Activated CD4-positive, alpha-beta T cell treated with anti-CD3 and anti-CD28 coated beads for 36 hours (primary cell): ENCODE results near the gene GRIFIN. TPM values are rescaled to one million over a fixed set of nuclear protein-coding genes. Genes with fewer than 3 reads are reported as not detected.

ENCODE experiments used
- ATAC-seq: fragments of 200-7000 bp; cut with Tn5 transposase; one replicate; pipeline ENCODE4 v1.10.0; 2021; ENCODE audit warnings: mild to moderate bottlenecking, moderate library complexity
- CTCF ChIA-PET: fragments of 350-600 bp; sonication (Branson Sonifier 250); formaldehyde crosslinking; loops from one replicate; lab custom pipeline; 2021; ENCODE audit warnings: antibody characterized with exemption; lab: Charles Lee
- POLR2A ChIA-PET: fragments of 350-600 bp; sonication (Branson Sonifier 250); formaldehyde crosslinking; loops from one replicate; lab custom pipeline; 2021; ENCODE audit warnings: antibody characterized with exemption, inconsistent platforms; lab: Charles Lee
- DNase-seq: peaks from one replicate; pipeline ENCODE4 v3.0.0-alpha.2; 2020
- H3K27ac Mint-ChIP-seq: one replicate; pipeline ENCODE4 v1.8.0; 2021; ENCODE audit warnings: mixed read lengths
- H3K27me3 Mint-ChIP-seq: one replicate; pipeline ENCODE4 v1.8.0; 2021; ENCODE audit warnings: mixed read lengths
- H3K36me3 Mint-ChIP-seq: one replicate; pipeline ENCODE4 v1.8.0; 2021; ENCODE audit warnings: low read depth, mixed read lengths
- H3K4me1 Mint-ChIP-seq: one replicate; pipeline ENCODE4 v1.8.0; 2021; ENCODE audit warnings: mixed read lengths
- H3K4me3 Mint-ChIP-seq: one replicate; pipeline ENCODE4 v1.8.0; 2021; ENCODE audit warnings: mild to moderate bottlenecking, moderate library complexity, mixed read lengths
- H3K9me3 Mint-ChIP-seq: one replicate; pipeline ENCODE4 v1.8.0; 2021; ENCODE audit warnings: low read depth, mixed read lengths
- intact Hi-C, 2 experiments: fragments of 100-400 bp; cut with DNase I in 1 of 2; cut with micrococcal nuclease in 1 of 2; formaldehyde crosslinking; loops; one replicate each; pipeline versions ENCODE4 v1.14.2 to v1.15.1; 2022 to 2024; cut with DNase I, micrococcal nuclease
- total RNA-seq, 2 experiments: library from RNA; stranded (reverse); gene quantifications; one replicate each; pipeline ENCODE4 v1.2.3, GENCODE V29; 2021

Gene GRIFIN
- total RNA-seq, 2 experiments from 2014 or later: not detected

DNA sequence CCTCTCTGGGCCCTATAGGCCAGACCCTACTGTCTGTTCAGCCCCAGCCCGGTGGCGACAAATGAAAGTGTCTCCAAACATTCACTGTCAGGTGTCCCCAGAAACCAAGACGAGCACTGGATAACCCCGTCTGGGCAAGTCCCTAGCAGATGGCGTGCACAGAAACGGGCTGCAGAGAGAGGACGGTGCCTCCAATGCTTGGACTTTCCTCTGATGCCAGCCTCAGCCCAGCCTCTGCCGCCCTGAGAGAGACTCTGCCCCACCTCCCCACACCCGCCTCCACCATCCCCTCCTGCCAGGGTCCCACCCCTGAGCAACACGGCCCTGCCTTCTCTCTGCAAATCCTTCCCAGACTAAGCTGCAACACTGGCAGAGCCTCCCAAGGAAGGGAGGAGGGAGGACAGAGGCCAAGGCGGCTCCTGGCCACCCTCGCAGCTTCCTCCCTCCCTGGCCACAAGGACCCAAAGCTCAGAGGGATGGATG lies 36.0 kb upstream of the GRIFIN start:
- H3K36me3 Mint-ChIP-seq: no peaks in the 10 kb centered on the region
- DNase-seq (peak; percentile 51), ATAC-seq (no peak)
- H3K27me3 Mint-ChIP-seq: no peaks in the 10 kb centered on the region
- peak overlapping the region; percentile 89 for H3K27ac Mint-ChIP-seq
- peaks cover 52% of the 10 kb centered on the region for H3K4me1 Mint-ChIP-seq
- H3K9me3 Mint-ChIP-seq: no peaks in the 10 kb centered on the region
- H3K4me3 Mint-ChIP-seq: peak overlapping the region; percentile 34
- intact Hi-C loops: loop anchor here in 1 of 2 experiments (5.0 kb wide), 1 partner anchor 35 kb away; the partner anchor contains the start of gene GRIFIN
- CTCF ChIA-PET: interaction anchor here (1.2 kb wide), 1 partner anchor 9 kb away, joined by 3 read pairs; no protein-coding TSS in a partner anchor
- POLR2A ChIA-PET: interaction anchor here (0.8 kb wide), 1 partner anchor 8 kb away, joined by 3 read pairs; no protein-coding TSS in a partner anchor

GRCh38 chr7:2511769-2512168 lies 35.6 kb upstream of the GRIFIN start:
- H3K4me1 Mint-ChIP-seq: peaks cover 52% of the 10 kb centered on the region
- H3K27ac Mint-ChIP-seq: peak overlapping the region; percentile 89
- no peaks in the 10 kb centered on the region for H3K9me3 Mint-ChIP-seq
- H3K4me3 Mint-ChIP-seq: peak overlapping the region; percentile 46
- no peaks in the 10 kb centered on the region for H3K27me3 Mint-ChIP-seq
- ChIA-PET POLR2A (interaction anchor here (0.8 kb wide), 1 partner anchor 9 kb away, joined by 3 read pairs; no protein-coding TSS in a partner anchor), CTCF (interaction anchor here (1.0 to 1.6 kb wide), 4 partner anchors 10 to 110 kb away, joined by 3 to 5 read pairs (median 4); no protein-coding TSS in a partner anchor)
- H3K36me3 Mint-ChIP-seq: no peaks in the 10 kb centered on the region
- DNase-seq: no peak
- intact Hi-C loops: loop anchor here in 1 of 2 experiments (1.0 to 5.0 kb wide), 2 partner anchors 8 to 34 kb away; partner anchors contain the start of genes GRIFIN and LFNG
- no peak for ATAC-seq

DNA sequence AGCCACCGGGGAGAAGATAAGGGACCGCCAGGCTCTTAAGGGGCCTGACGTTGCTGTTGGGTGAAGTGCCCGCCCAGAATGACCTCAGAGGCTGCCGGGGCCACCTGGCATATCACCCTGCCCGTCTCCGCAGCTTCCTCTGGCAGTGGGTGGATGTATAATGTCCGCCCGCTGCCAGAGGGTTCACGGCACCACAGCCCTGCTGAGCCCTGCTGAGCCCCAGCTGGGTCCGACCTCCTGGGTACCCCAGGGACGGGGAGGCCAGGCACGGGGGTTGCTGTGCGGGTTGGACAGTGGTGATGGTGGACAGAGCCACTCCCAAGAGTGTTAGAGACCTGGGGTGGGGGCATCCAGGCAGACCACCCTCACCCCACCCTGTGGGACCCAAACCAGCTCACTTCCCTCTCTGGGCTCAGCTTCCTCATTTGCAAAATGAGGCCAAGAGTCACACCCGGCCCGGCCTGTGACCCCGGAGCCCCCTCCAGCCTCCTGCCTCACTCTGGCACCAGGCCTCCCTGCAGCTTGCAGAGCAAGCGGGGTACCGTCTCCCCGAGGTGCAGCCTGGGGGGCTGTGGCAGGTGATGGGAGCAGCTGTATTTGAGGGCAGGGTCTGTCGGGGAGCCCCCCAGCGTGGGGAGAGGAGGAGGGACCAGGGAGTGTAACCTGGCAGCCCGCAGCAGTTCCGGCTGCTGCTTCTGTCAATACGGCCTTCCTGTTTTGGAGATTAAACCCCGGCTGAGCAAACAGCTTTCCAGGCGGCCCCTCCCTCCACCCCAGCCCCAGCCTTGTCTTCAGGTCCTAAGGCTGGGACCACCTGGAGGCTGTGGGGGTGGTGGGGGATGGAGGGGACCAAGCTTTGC lies 34.9 kb upstream of the GRIFIN start:
- H3K4me3 Mint-ChIP-seq: peak overlapping the region; percentile 46
- H3K27me3 Mint-ChIP-seq: no peaks in the 10 kb centered on the region
- POLR2A ChIA-PET: interaction anchor here (0.5 to 0.8 kb wide), 2 partner anchors 9 to 210 kb away, joined by 3 to 6 read pairs; no protein-coding TSS in a partner anchor
- no peaks in the 10 kb centered on the region for H3K9me3 Mint-ChIP-seq
- ATAC-seq (peak; percentile 52), DNase-seq (peak; percentile 80)
- peaks cover 52% of the 10 kb centered on the region for H3K4me1 Mint-ChIP-seq
- peak overlapping the region; percentile 89 for H3K27ac Mint-ChIP-seq
- intact Hi-C loops: loop anchor here in 1 of 2 experiments (1.0 to 5.0 kb wide), 2 partner anchors 8 to 34 kb away; partner anchors contain the start of genes GRIFIN and LFNG
- H3K36me3 Mint-ChIP-seq: no peaks in the 10 kb centered on the region
- CTCF ChIA-PET: interaction anchor here (0.6 to 1.6 kb wide), 6 partner anchors 10 to 353 kb away, joined by 3 to 7 read pairs (median 4); no protein-coding TSS in a partner anchor

- Mint-ChIP-seq H3K36me3 (no peaks in the 10 kb centered on the region), H3K27ac (peak overlapping the region; percentile 89), H3K4me1 (peaks cover 52% of the 10 kb centered on the region), H3K27me3 (no peaks in the 10 kb centered on the region), H3K4me3 (peak overlapping the region; percentile 17), H3K9me3 (no peaks in the 10 kb centered on the region)
- intact Hi-C loops: loop anchor here in 1 of 2 experiments (5.0 kb wide), 1 partner anchor 33 kb away; the partner anchor contains the start of gene GRIFIN
- ATAC-seq (no peak), DNase-seq (no peak)
- ChIA-PET POLR2A (no interaction called here), CTCF (interaction anchor here (1.2 to 1.6 kb wide), 3 partner anchors 11 to 200 kb away, joined by 3 to 5 read pairs (median 5); no protein-coding TSS in a partner anchor)
Measured at GRCh38 chr7:2510130-2510776, 34.1 kb upstream of the GRIFIN start.

- H3K27me3 Mint-ChIP-seq: no peaks in the 10 kb centered on the region
- POLR2A ChIA-PET: interaction anchor here (0.5 to 0.6 kb wide), 2 partner anchors 19 to 269 kb away, joined by 3 read pairs; no protein-coding TSS in a partner anchor
- H3K9me3 Mint-ChIP-seq: no peaks in the 10 kb centered on the region
- peak overlapping the region; percentile 54 for H3K4me3 Mint-ChIP-seq
- intact Hi-C loops: no loop called here
- peaks cover 52% of the 10 kb centered on the region for H3K4me1 Mint-ChIP-seq
- peak overlapping the region; percentile 67 for H3K27ac Mint-ChIP-seq
- ATAC-seq: no peak
- no peak for DNase-seq
- no peaks in the 10 kb centered on the region for H3K36me3 Mint-ChIP-seq
- CTCF ChIA-PET: interaction anchor here (1.2 kb wide), 1 partner anchor 11 kb away, joined by 4 read pairs; no protein-coding TSS in a partner anchor
Measured at GRCh38 chr7:2509298-2509906, 33.2 kb upstream of the GRIFIN start.

DNA sequence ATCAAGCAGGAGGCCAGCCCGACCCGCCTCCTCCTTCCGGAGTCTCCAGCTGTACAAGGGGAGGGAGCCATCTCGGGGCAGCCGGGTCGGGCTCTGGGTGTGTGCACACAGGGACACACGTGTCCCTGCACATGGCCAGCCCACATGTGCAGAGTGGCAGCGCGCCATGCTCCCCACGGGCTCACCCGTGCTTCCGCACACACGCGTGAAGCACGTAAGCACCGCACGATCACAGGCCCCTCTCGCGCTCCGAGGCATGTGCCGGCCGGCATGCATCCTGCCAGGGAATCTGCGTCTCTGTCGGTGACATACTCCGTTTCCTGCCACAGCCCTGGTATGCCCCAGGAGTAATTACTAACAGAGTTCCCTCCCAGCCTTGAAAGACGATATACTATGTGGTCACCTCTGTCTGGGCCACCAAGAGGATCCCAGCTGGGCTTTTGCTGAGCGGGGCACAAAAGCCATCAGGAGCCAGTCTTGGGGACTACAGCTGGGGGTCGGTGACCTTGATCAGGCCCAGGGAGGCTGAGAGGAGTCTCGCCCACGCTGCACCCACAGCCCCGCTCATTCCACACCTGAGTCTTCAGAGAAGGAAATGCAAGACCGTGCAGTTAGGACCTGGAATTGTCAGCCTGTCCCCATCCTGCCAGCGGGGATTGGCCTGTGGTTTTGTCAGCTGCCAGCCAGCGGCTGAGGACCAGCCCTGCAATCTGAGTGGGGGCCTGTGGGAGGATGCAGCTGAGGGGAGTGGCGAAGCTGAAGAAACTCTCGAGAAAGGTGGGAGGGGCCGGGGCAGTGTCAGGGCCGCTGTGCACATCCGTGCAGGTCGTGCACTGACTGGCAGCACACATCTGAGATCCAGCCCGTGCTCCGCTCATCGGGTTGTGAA lies 32.4 kb upstream of the GRIFIN start:
- Mint-ChIP-seq H3K27ac (peak overlapping the region; percentile 67), H3K36me3 (no peaks in the 10 kb centered on the region), H3K9me3 (no peaks in the 10 kb centered on the region), H3K4me3 (peak overlapping the region; percentile 54), H3K4me1 (peaks cover 52% of the 10 kb centered on the region), H3K27me3 (no peaks in the 10 kb centered on the region)
- ChIA-PET POLR2A (interaction anchor here (0.5 kb wide), 1 partner anchor 268 kb away, joined by 3 read pairs; no protein-coding TSS in a partner anchor), CTCF (interaction anchor here (1.2 kb wide), 1 partner anchor 12 kb away, joined by 4 read pairs; no protein-coding TSS in a partner anchor)
- intact Hi-C loops: no loop called here
- peak; percentile 81 for DNase-seq
- ATAC-seq: peak; percentile 70

DNA sequence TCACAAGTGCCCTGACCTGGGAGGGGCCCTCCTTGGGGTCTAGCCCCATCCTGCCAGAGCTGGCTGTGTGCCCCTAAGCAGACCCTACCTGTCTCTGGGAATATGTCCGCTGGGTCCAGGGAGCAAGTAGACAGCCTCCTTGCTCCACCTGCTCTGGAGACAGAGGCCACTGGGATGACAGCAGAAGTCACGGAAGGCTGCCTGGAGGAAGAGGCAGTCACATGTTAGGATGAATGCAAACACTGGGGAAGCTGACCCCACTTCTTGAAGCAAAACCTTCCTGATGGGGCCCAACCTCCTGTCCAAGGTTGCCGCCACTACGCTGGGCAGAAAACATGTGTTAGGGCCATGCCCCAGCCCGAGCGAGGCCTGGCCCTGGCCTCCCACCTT lies 31.7 kb upstream of the GRIFIN start:
- CTCF ChIA-PET: no interaction called here
- no peak for DNase-seq
- Mint-ChIP-seq H3K27ac (no peak overlapping the region), H3K36me3 (no peaks in the 10 kb centered on the region), H3K4me3 (no peak overlapping the region), H3K4me1 (peaks cover 52% of the 10 kb centered on the region), H3K27me3 (no peaks in the 10 kb centered on the region), H3K9me3 (no peaks in the 10 kb centered on the region)
- ATAC-seq: no peak
- intact Hi-C loops: no loop called here
- POLR2A ChIA-PET: no interaction called here

DNA sequence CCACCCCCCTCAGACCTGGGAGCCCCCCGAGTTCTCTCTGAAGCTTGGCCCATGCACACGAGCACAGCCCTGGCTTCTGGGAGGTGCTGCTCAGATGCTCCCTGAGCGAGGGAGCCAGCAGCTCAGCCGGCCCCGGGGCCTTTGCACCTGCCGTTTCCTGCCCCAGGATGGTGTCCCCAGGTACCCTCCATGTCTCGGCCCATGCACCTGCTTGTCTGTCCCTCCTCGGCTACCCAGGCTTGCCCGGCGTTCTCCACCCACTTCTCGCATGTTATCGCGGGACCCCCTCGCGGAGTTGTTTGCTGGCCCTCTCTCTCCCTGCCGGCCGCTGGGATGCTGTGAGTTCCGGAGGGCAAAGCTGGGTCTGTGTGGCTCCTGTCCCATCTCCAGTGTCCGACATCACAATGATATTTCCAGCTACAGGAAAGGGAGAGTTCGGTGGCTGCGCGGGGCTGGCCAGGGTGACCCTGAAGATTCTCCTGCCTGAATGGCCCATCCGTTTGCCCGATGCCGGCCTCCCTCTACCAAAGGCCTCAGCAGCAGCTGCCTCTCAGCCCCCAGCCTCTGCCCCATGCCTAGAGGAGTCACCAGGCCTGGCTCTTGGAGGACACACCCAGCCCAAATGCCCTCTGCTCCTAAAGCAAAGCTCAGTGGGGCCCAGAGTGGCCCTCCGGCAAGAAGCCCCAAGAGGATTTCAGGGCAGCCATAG lies 31.2 kb upstream of the GRIFIN start:
- intact Hi-C loops: no loop called here
- H3K36me3 Mint-ChIP-seq: no peaks in the 10 kb centered on the region
- H3K9me3 Mint-ChIP-seq: no peaks in the 10 kb centered on the region
- ChIA-PET POLR2A (no interaction called here), CTCF (no interaction called here)
- no peak overlapping the region for H3K4me3 Mint-ChIP-seq
- DNase-seq (no peak), ATAC-seq (no peak)
- H3K27me3 Mint-ChIP-seq: no peaks in the 10 kb centered on the region
- H3K4me1 Mint-ChIP-seq: peaks cover 46% of the 10 kb centered on the region
- H3K27ac Mint-ChIP-seq: no peak overlapping the region

GRCh38 chr7:2505401-2505800 lies 29.2 kb upstream of the GRIFIN start:
- H3K9me3 Mint-ChIP-seq: no peaks in the 10 kb centered on the region
- H3K36me3 Mint-ChIP-seq: no peaks in the 10 kb centered on the region
- intact Hi-C loops: no loop called here
- H3K27me3 Mint-ChIP-seq: no peaks in the 10 kb centered on the region
- DNase-seq (no peak), ATAC-seq (no peak)
- POLR2A ChIA-PET: no interaction called here
- peaks cover 28% of the 10 kb centered on the region for H3K4me1 Mint-ChIP-seq
- H3K27ac Mint-ChIP-seq: no peak overlapping the region
- CTCF ChIA-PET: no interaction called here
- H3K4me3 Mint-ChIP-seq: no peak overlapping the region
